ENCODE results near the gene ASIC4. TPM values are rescaled to one million over a fixed set of nuclear protein-coding genes. Genes with fewer than 3 reads are reported as not detected.
A peak's percentile ranks its signal among the peaks of the same experiment; 100 is the strongest.

ASIC4 gene
- total and polyA plus RNA-seq, 2 of the 13 experiments (the other 11 are each of a cell fraction or from before 2014, with no cell fraction given) = 0.03 TPM; not detected in 1

GRCh38 chr2:219578811-219579613 lies 64.7 kb downstream of the ASIC4 start (continued):
- TF ChIP-seq HMGXB3 (CRISPR knock-in tag; IDR thresholded peaks at IDR 0.05; ENCODE audit: borderline replicate concordance) (0 out of 2 replicates have a peak, but pooled peaks have one; percentile 24), HNF1B (CRISPR knock-in tag; IDR thresholded peaks at IDR 0.05) (0 out of 2 replicates have a peak, but pooled peaks have one; percentile 9), ZNF501 (CRISPR knock-in tag; IDR thresholded peaks at IDR 0.05) (peak; percentile 28), FOXK1 (CRISPR knock-in tag; IDR thresholded peaks at IDR 0.05; ENCODE audit: borderline replicate concordance, low read depth) (no peak), CSRNP2 (CRISPR knock-in tag; conservative IDR thresholded peaks at IDR 0.05; ENCODE audit: low read depth) (no peak), ZNF281 (CRISPR knock-in tag; IDR thresholded peaks at IDR 0.05; ENCODE audit: borderline replicate concordance) (peak; percentile 8; the same call in 1 of the 2 replicates), ZEB1 (IDR thresholded peaks at IDR 0.05; ENCODE audit: insufficient replicate concordance, low read depth) (no peak), AHDC1 (CRISPR knock-in tag; IDR thresholded peaks at IDR 0.05; ENCODE audit: borderline replicate concordance) (0 out of 2 replicates have a peak, but pooled peaks have one; percentile 4), ZNF12 (CRISPR knock-in tag; IDR thresholded peaks at IDR 0.05) (0 out of 2 replicates have a peak, but pooled peaks have one; percentile 25), MED13 (CRISPR knock-in tag; IDR thresholded peaks at IDR 0.05) (no peak)

All from HepG2 (cell line).